Breast epithelium (tissue), 3 donors: ENCODE results near the gene LEUTX.
A peak's percentile ranks its signal among the peaks of the same experiment; 100 is the strongest.

ENCODE experiments used
- POLR2A ChIP-seq: fragments of 450-650 bp; IDR thresholded peaks from one replicate; pipeline ENCODE4 v1.6.1; 2016; ENCODE audit warnings: antibody characterized with exemption, mild to moderate bottlenecking, moderate library complexity
- POLR2AphosphoS5 ChIP-seq, 3 donors: sonication (generic); formaldehyde crosslinking; IDR thresholded peaks; one replicate each; pipeline ENCODE4 v1.6.1; 2017; ENCODE audit warnings: antibody characterized with exemption in 3 of 3
- TF ChIP-seq, protein P1 (sequence below), 3 donors: fragments of 450-650 bp; IDR thresholded peaks; one replicate each; pipeline ENCODE4 v1.5.1; 2016 to 2017; ENCODE audit warnings: antibody characterized with exemption in 3 of 3, mild to moderate bottlenecking in 3 of 3, moderate library complexity in 3 of 3

DNA sequence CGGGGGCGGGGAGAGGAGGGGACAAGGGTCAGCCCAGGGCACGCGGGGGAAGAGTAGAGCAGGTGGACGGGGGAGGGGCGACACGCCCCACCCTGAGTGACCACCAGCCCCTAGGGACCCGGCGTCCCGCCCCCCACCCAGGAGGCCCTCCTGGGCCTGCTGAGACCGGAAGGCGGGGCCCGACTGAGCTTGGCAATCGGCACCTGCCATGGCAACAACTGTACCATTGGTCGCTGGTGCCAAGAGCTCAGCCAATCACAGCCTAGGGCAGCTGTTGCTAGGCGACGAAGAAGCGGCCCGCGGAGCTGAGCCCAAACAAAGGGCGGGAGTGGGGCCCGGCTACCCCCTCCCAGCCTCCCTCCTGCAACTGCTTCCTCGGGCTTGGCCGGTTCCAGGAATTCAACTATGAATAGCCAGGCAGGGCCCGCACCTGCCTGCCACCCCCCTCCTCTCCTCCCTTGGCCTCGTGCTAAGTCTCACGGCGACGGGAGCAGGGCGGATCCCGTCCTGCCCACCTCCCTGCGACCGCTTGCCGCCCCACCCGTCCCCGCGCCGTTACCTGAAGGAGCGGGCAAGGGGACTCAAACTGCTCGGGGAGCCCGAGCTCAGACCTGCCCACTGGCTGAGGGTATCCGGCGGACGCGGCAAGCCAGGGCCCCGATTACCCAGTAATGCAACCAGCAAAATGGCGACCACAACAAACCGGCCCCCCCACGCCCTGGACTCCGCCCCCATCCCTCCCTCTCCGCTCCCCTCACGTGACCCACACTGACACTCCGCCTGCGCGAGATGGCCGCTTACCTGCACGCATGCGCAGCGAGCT is 55.0 kb downstream of the LEUTX start, which contains the start of gene DYRK1B:
- TF ChIP-seq POLR2AphosphoS5 (IDR thresholded peaks at IDR 0.05), result peak; percentile 71 to 90 (median 90)
- TF ChIP-seq, protein P1, sequence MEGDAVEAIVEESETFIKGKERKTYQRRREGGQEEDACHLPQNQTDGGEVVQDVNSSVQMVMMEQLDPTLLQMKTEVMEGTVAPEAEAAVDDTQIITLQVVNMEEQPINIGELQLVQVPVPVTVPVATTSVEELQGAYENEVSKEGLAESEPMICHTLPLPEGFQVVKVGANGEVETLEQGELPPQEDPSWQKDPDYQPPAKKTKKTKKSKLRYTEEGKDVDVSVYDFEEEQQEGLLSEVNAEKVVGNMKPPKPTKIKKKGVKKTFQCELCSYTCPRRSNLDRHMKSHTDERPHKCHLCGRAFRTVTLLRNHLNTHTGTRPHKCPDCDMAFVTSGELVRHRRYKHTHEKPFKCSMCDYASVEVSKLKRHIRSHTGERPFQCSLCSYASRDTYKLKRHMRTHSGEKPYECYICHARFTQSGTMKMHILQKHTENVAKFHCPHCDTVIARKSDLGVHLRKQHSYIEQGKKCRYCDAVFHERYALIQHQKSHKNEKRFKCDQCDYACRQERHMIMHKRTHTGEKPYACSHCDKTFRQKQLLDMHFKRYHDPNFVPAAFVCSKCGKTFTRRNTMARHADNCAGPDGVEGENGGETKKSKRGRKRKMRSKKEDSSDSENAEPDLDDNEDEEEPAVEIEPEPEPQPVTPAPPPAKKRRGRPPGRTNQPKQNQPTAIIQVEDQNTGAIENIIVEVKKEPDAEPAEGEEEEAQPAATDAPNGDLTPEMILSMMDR (IDR thresholded peaks at IDR 0.05), result peak in 1 of 3 donors; percentile 8
- TF ChIP-seq POLR2A, result no peak
